ENCODE results near the gene SFTPD.
A peak's percentile ranks its signal among the peaks of the same experiment; 100 is the strongest.

SFTPD gene

GRCh38 chr10:79944428-79945395 is 4.2 kb downstream of the SFTPD start:
- DNase-seq = no peak

- DNase-seq = no peak
Measured at GRCh38 chr10:79943871-79944270, 5.0 kb downstream of the SFTPD start.

- no peak for DNase-seq
Measured at GRCh38 chr10:79942261-79943185, 6.4 kb downstream of the SFTPD start.

DNA sequence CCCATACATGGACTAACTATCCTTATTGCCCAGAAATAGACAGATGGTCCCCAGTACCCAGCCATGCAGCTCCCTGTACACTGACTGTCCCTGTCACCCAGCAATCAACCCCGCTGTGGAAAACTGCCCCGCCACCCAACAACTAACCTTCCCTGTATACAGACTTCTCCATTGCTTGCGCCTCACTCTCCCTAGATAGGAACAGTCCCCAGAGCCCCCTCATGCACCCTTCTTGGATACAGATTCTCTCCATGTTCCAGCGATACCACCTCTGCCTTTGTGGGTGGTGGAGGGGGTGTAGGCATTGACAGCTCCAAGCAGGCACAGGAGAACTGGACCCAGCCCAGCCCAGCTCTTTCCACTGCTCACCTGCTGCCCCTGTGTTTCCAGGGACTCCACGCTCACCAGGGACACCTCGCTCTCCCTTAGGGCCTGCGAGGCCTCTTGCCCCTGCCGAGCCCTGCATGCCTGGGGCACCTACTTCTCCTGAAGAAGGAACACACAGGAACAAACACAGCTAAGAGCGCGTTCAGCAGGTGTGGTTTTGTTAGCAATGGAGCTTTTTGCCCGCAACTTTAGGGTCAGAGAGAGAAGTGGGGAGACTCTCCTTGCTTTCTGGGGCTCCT is 7.2 kb downstream of the SFTPD start:
- DNase-seq = no peak

DNA sequence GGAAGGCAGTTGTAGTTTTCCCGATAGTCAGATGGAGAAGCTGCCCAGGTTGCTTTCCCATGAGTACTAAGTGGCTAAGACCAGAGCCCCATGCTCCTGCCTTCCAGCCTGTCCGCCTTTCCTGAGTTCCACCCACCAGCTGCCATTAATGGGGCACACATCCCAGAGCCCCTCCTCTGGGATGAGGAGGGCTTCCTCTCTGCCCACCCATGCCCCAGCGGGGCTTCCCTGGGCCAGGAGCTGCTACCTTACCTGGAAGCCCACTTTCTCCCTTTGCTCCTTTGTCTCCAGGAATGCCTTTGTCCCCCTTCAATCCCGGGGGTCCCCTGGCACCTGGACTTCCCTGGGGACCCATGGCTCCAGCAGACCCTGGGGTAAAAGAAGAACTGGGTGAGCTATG is 7.8 kb downstream of the SFTPD start:
- no peak for DNase-seq

DNA sequence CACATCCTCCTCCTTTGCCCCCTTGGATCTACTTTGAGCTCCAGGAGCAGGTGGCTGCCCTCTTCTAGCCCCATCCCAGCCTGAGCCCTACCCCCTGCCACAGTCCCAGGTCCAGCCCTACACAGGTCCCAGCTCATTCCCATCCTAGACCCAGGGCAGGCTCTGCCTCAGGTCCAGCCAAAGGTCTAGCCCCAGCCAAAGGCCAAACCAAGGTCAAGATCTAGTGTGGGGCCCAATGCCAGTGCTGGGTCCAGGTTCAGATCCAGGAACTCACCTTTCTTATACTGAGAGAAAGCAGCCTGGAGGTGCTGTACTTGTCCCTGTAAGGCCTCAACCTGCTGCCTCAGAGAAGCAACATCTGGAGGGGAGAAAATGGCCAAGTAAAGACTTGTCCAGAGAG is 8.5 kb downstream of the SFTPD start:
- no peak for DNase-seq

DNA sequence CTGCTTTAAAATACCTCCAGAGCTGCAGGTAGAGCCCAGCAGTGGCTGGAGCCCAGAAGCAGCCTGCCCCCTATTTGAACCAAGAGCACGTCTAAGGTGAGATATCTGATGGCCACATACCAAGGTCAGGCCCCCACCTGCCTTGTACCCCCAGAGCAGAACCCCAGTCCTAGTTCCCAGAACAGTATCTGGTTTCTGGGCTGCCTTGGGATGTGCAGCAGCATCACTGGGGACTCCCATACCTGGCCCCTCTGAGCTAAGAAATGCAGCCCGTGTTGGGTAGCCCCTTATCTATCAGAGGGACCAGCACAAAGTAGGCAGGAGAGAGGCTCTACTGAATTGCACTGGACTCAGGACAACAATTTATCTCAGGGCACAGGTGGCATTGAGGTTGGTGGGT is 8.9 kb downstream of the SFTPD start:
- no peak for DNase-seq

DNA sequence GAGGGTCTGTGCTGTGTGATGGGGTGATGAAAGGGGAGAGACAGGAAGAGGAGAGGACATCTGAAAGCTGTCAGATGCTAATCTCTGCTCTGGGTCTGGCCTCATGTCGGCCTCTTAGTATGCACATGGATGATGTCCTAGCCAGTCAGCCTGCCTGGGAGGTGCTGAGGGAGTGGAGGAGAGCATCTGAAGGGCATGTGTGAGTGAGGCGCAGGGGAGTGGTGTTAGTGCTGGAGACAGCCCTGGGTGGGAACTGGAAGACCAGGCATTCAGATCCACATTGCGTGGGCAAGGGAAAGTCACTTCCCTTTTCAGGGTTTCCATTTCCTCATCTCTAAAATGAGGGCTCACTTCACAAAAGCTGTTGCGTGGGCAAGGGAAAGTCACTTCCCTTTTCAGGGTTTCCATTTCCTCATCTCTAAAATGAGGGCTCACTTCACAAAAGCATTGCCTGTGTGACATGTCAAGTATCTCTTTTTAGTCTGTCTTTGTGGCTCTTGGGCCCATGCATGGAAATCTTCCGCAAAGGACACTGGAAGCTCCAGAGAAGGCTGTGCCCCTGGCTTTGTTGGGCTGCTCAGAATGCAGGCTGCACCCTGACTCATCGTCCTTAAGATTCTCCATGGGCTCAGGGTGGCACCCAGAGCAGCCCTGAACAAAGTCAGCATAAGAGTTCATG is 10.0 kb downstream of the SFTPD start:
- no peak for DNase-seq

DNA sequence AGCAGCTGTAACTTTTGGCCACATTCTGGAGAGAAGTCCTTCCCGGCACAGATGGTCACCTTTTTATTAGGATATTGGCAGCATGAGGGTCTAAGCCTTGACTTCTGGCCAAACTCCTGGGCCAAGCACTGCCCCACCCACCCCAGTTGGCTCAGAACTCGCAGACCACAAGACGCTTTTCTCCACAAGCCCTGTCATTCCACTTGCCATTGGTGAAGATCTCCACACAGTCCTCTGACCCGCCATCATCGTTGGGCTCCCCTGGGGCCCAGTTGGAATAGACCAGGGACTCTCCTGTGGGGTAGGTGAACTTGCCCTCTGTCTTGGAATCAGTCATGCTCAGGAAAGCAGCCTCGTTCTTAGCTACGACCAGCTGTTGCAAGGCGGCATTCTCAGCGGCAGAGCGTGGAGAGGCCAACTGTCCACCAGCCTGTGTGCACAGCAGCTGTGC is 11.2 kb downstream of the SFTPD start:
- no peak for DNase-seq

GRCh38 chr10:79936625-79937615 is 12.0 kb downstream of the SFTPD start:
- no peak for DNase-seq

- DNase-seq = no peak
Measured at GRCh38 chr10:79933961-79934360, 14.9 kb downstream of the SFTPD start.

DNA sequence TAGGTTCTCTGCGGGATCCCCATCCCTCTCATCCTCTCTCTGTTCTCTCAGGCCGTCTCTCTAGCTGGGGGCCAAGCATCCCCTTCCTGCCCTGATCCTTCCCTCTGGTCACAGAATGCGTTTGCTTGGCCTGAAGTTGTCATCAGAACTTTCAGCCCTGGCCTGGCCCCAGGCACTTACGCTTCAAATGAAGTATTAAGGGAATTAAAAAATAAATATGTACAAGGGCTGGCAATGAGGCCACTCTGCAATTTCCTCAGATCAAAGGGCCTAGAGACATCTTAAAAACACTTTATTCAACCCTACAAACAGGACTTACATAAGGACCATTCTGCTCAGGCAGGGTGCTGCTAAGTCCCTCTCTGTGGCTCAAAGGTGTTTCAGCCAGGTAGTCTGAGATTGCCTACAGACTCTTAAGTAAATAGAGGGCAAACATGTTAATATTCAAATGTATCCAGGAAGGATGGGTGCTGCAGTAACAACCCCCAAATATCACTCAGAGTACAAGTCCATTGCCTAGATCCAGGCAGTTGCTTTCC is 16.0 kb downstream of the SFTPD start:
- DNase-seq = no peak

GRCh38 chr10:79932307-79932706 is 16.6 kb downstream of the SFTPD start:
- no peak for DNase-seq

GRCh38 chr10:79930751-79931150 is 18.2 kb downstream of the SFTPD start:
- no peak for DNase-seq

DNA sequence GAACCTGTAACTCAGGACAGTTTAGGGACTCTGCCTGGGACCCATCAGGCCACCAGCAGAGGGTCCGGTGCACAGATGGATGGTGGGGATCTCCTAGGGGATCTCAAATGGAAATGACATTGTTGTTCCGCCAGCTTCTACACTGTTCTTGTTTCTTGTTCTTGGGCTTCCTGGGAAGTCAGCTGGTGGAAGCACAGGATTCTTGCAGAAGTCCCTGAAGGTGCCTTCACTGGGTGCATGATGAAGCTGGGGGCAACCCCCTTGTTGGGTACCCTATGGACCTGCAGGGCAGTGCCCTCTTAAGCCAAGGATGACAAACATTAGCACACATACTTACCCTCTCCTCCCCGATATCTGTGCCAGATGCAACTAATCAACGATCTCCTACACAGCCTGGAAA is 18.6 kb downstream of the SFTPD start:
- no peak for DNase-seq

DNA sequence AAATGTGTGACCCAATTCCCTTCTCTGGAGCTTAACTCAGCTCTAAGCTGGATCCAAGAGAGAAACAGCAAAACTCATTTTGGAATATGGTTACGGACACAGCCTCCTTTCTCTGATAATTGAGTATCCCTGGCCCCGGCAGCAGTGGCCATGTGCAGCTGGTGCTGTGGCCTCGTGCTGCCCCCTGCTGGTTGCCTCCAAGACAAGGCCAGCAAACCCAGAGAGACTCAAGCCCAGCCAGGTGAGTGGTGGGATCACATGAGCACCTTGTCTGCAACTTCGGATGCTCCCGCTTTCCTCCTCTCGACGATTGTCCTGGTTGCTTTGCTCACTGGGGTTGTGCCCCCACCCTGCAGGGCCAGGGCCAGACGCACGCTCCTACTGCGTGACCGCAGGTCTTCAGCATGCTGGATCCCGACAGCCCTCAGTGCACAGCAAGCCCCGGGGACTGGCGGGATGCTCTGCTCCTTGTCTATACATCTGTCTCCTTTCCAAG is 19.4 kb downstream of the SFTPD start:
- DNase-seq = peak; percentile 69

DNA sequence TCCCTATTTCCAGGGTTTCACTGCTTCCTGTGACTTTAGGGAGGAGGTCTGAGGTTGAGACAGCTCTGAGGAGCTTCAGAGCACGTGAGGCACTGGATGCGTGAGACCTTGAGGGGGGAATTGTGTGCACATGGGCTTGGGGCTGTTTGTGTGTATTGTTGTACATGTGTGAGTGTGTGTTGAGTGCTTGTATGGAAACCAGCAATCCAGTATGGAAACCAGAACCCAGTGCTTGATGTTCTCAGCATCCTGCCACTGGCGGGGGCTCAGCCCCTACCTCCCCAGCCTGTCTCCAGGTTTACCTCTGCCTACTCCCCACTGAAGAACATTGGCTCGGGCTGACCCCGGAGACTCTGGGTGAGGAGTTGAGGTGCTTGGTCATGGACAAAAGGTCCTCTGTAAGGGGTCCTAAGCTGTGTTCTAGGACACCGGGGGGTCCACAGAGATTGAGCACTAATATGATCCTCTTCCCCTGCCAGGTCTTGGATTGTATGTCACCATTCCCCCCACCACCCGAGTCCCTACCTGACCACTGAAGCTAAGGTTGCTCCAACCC is 20.8 kb downstream of the SFTPD start:
- no peak for DNase-seq

- DNase-seq = no peak
Measured at GRCh38 chr10:79927111-79927828, 21.6 kb downstream of the SFTPD start.

GRCh38 chr10:79926037-79926436 is 22.9 kb downstream of the SFTPD start:
- no peak for DNase-seq

GRCh38 chr10:79925614-79926013 is 23.3 kb downstream of the SFTPD start:
- DNase-seq = no peak

All from T-helper 9 cell (primary cell).